CD4-positive, alpha-beta T cell treated with Interleukin-4 for 1 hour (primary cell): Measurements from ENCODE around the gene PARD3B.

Source experiments
- DNase-seq, 2 donors: peaks; one replicate each; pipeline ENCODE4 v3.0.0-alpha.2; 2020 to 2022

The PARD3B gene

DNA sequence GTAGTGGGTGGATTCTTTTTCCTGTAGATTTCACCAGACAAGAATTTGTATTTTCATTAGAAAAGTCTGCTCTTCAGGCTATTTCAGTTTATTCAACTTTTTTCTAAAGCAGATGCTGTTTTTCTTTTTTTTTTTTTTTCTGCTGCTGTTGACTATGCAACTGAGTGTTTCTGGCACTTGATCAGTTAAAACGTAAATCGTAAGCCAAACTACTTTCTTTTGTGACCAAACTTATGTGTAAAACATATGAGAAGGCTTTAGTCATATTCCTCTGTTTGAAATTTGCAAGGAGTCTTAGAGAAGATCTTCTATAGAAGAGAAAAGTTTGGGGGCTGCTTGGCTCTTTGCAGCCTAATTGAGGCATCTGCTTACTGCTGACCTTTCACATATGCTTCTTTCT lies 170.1 kb downstream of the PARD3B start:
- DNase-seq, result no peak

DNA sequence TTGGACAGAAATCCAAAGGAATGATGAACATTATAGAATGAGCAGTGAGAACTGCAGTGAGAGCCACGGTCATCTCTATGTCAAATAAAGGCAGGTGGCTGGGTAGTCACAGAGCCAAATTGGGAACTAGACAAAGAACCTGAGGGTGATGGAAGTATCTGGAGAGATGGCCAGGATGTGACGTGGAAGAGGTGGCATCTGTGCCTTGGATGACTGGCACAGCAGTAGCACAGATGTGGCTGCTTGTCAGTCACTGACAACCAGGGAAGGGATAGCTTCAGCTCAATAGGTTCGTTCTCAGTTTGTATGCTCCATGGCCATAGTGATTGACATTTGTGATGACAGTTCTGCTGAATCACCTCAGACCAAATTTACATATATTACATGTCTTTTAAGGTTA lies 172.3 kb downstream of the PARD3B start:
- no peak for DNase-seq

- DNase-seq, result no peak
These were observed 173.3 kb downstream of the PARD3B start for GRCh38 chr2:204718607-204719006.

DNA sequence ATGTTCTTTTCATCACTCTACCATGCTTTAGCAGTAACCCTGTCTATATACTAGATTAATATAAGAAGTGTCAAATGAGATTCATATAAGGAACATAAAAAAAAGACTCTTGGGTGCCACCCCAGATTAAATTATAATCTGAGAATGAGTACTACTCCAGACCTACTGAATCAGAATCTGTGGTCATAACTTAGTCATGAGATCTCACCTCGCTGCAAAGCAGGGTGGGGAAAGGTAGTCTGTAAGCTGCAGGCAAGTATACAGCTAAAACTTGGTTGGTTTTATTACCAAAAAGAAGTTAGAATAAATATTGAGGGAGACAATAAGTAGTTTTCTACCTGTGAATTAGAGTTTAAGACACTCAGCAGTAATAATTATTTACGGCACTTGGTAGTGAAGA lies 175.6 kb downstream of the PARD3B start:
- no peak for DNase-seq

DNA sequence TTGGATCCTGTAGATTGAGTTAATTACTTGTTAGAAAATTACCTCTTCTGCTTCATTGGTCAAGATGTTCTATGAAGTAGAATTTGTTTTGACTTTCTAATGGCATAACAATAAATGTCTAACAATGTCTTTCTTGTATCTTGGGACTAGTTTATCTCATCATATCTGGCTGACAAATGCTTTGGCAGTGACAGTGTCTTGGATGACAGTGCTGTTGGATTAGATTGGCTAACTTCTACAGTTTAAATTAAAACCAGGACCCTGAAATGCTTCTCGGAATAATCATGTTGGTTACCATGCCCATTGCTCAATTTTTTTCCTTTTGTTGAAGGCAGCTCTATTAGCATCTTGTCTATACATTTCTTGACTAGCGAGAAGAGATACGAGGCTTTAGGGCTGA lies 176.9 kb downstream of the PARD3B start:
- DNase-seq, result no peak

DNA sequence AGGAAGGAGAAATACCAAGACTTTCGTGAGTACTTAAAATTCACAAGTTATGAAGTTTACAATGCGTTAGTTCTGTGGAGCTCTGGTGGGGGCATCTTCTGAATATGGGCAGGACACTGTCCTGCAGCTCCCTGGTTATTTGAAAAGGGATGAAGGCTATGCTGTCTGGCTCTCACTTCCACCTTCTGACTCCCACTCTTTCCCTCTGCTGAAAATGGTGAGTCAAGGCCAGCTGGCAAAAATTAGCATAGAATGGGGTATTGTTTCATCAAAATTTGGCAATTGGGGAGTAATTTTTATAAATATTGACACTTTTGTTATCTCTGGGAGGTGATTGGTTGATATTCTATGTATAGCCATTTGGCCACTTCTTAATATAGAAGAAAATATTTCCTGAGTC lies 177.4 kb downstream of the PARD3B start:
- no peak for DNase-seq

GRCh38 chr2:204725693-204726360 lies 180.6 kb downstream of the PARD3B start:
- no peak for DNase-seq

GRCh38 chr2:204726831-204727230 lies 181.6 kb downstream of the PARD3B start:
- no peak for DNase-seq

DNA sequence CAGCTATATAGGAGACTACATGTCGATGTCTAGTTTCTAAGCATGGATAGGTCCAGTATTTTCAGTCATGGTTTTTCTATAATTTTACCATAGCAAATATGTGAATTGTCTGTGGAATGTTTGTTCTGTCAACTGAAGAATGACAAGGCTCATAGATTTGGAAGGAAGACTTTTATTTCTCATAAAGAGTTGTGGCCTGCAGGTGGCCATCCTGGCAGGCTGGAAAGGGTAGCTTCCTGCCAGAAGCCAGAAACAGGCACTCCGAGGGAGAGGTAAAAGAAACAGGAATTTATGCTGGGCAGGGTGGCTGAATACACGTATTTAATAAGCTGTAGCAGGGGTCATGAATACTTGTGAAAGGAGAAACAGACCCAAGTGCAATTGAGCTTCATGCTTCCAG lies 182.1 kb downstream of the PARD3B start:
- no peak for DNase-seq

DNA sequence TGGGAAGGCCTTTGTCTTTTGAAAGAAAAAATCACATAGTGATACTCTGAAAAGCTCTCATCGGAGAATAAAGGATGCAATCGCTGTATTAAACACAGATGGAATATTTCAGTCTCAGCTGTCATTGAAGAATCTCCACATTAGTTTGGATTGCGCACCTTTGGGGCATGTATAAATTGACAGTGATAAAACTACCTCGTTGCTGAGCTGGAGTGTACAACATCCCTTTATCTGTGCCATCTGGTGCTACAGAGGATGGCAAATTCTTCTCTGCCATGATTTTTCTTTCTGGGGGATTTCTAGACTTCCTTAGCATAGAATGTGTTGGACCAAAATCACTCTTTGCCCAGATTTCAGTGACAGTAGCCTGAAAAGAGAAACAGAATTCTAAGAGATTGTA lies 185.3 kb downstream of the PARD3B start:
- DNase-seq, result no peak

DNA sequence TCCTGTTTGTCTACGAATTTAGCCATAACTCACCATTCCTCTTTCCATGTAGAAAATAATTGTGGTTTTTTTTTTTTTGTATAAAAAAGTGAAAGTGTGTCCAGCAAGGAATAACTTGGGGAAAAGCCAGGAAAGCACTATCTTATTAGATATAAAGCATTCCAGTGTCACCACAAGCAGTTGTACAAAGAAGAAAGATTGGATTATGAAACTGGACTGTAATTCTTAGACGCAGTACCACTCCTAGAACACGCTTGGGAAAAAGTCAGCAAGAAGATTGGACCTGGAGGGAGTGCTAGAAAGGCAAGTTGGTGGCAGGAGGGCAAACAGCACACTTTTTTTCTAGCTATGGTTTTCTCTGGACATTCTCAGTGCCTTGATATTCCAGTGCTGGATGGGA lies 186.7 kb downstream of the PARD3B start:
- no peak for DNase-seq

- DNase-seq, result no peak
These were observed 192.0 kb downstream of the PARD3B start for GRCh38 chr2:204737296-204737695.

GRCh38 chr2:204738721-204739120 lies 193.4 kb downstream of the PARD3B start:
- no peak for DNase-seq

GRCh38 chr2:204743393-204743960 lies 198.2 kb downstream of the PARD3B start:
- DNase-seq, result no peak

- no peak for DNase-seq
These were observed 199.2 kb downstream of the PARD3B start for GRCh38 chr2:204744506-204744905.

DNA sequence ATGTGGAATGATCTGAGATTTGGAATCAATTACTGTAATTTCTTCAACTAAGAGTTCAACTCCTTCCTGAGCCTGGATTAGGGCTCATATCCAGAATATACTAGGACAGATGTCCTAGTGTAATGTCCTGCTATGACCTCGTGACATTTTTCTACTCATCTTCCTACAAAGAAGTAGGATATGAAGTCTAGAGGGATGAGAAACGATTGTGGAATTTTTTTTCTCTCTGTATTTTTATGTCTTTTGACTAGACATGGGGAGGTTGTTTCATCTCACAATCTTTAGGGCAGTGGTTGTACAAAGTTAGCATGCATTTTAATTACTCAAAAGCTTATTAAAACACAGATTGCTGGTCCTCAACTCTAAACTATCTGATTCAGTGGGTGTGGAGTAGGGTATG lies 203.0 kb downstream of the PARD3B start:
- no peak for DNase-seq

DNA sequence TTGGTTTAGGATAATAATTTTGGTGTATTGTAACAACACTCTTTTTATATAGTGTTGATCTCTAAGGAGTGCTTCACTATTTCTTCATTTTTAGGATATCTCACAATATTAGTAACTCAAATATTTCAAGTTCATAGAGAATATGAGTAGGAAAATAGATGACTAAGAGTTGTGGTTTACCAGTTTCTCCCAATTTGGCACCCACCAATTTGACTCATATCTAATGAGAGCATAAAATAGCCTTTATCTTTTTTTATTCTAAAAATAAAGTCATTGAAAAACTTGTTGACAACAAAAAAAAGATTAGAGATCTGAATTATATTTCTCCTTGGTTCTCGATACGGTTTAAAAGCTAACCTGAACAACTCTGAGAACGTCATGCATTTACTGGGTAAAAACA lies 204.0 kb downstream of the PARD3B start:
- no peak for DNase-seq

- no peak for DNase-seq
These were observed 205.1 kb downstream of the PARD3B start for GRCh38 chr2:204750389-204750788.

DNA sequence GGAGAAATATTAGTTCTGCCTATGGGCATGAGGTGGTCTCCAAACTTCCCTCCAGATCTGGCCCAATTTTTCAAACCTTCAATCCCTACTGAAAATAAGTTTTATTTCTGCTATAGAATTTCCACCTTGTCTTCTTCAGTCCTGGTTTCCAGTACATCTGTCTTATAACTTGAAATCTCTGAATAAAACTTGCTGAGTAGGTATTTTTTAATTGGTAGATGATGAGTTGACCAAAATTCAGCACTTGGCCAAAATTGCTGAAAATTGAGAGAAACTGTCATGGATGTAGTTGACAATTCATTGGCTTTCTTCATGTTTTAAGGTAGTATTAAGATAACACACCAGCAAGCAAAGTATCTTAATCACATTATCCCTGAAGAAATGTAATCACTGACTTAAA lies 206.2 kb downstream of the PARD3B start:
- no peak for DNase-seq

- DNase-seq, result no peak
These were observed 208.6 kb downstream of the PARD3B start for GRCh38 chr2:204753841-204754240.

- no peak for DNase-seq
These were observed 209.6 kb downstream of the PARD3B start for GRCh38 chr2:204754898-204755297.

GRCh38 chr2:204763974-204764703 lies 218.9 kb downstream of the PARD3B start:
- DNase-seq, result no peak

- DNase-seq, result no peak
These were observed 225.5 kb downstream of the PARD3B start for GRCh38 chr2:204770735-204771134.

- no peak for DNase-seq
These were observed 226.4 kb downstream of the PARD3B start for GRCh38 chr2:204771721-204772120.

GRCh38 chr2:204772546-204772945 lies 227.3 kb downstream of the PARD3B start:
- DNase-seq, result no peak
